Mesothelial cell of epicardium (in vitro differentiated cells): Measurements from ENCODE around the gene INTS2. TPM values are rescaled to one million over a fixed set of nuclear protein-coding genes. Genes with fewer than 3 reads are reported as not detected.
A peak's percentile ranks its signal among the peaks of the same experiment; 100 is the strongest.

Source experiments
- DNase-seq, 2 experiments: peaks; one replicate each; pipeline ENCODE4 v3.0.0; 2021; ENCODE audit warnings: low spot score in 2 of 2; ENCODE audit not compliant: unreplicated experiment in 2 of 2
- H3K27ac Mint-ChIP-seq: 2 replicates; pipeline ENCODE4 v1.8.0; 2021; ENCODE audit warnings: mixed read lengths
- H3K27me3 Mint-ChIP-seq: 2 replicates; pipeline ENCODE4 v1.8.0; 2021; ENCODE audit warnings: low read depth, mixed read lengths
- H3K36me3 Mint-ChIP-seq: 2 replicates; pipeline ENCODE4 v1.8.0; 2021; ENCODE audit warnings: mixed read lengths
- H3K4me1 Mint-ChIP-seq: 2 replicates; pipeline ENCODE4 v1.8.0; 2021; ENCODE audit warnings: mixed read lengths
- H3K4me3 Mint-ChIP-seq: 2 replicates; pipeline ENCODE4 v1.8.0; 2021; ENCODE audit warnings: mild to moderate bottlenecking, moderate library complexity, mixed read lengths
- H3K9me3 Mint-ChIP-seq: 2 replicates; pipeline ENCODE4 v1.8.0; 2021; ENCODE audit warnings: mixed read lengths
- CTCF ChIP-seq: fragments of 200-600 bp; sonication (generic); IDR thresholded peaks from one replicate; pipeline ENCODE4 v1.5.0; 2021; ENCODE audit warnings: antibody characterized with exemption; ENCODE audit not compliant: unreplicated experiment
- total RNA-seq: library from RNA; stranded (reverse); gene quantifications from 3 replicates; pipeline ENCODE4 v1.2.1, GENCODE V29; 2021

Gene INTS2
- 15.6 to 17.9 TPM (median 17.1 TPM) in 3 replicates for total RNA-seq

- peak within 1 kb of the TSS; percentile 85 for H3K4me3 Mint-ChIP-seq
- H3K4me1 Mint-ChIP-seq = peaks cover 17% of the 10 kb centered on the region
- H3K27ac Mint-ChIP-seq = peak within 1 kb of the TSS; percentile 97
- peaks cover 2% of the 10 kb centered on the region for H3K27me3 Mint-ChIP-seq
- H3K36me3 Mint-ChIP-seq = peaks cover 4% of the 10 kb centered on the region
- TF ChIP-seq CTCF = no peak
- peak; percentile 90 to 95 for DNase-seq
- no peaks in the 10 kb centered on the region for H3K9me3 Mint-ChIP-seq
Measured at GRCh38 chr17:61927208-61928100, at the start of gene INTS2. Gene INTS2, minus strand, starts transcription at chr17:61927982. Its CDS starts 1,338 bp downstream, at chr17:61926644.

GRCh38 chr17:61974115-61974514 lies 46.3 kb upstream of the INTS2 start:
- no peak for TF ChIP-seq CTCF
- no peak overlapping the region for H3K27ac Mint-ChIP-seq
- H3K4me1 Mint-ChIP-seq = no peaks in the 10 kb centered on the region
- no peaks in the 10 kb centered on the region for H3K9me3 Mint-ChIP-seq
- H3K36me3 Mint-ChIP-seq = peaks cover 31% of the 10 kb centered on the region
- DNase-seq = no peak
- no peak overlapping the region for H3K4me3 Mint-ChIP-seq
- no peaks in the 10 kb centered on the region for H3K27me3 Mint-ChIP-seq

- no peak for TF ChIP-seq CTCF
- Mint-ChIP-seq H3K9me3 (no peaks in the 10 kb centered on the region), H3K27ac (no peak overlapping the region), H3K27me3 (no peaks in the 10 kb centered on the region), H3K36me3 (peaks cover 30% of the 10 kb centered on the region), H3K4me1 (no peaks in the 10 kb centered on the region), H3K4me3 (no peak overlapping the region)
- DNase-seq = no peak
Measured at GRCh38 chr17:61972311-61972710, 44.5 kb upstream of the INTS2 start.

- Mint-ChIP-seq H3K9me3 (no peaks in the 10 kb centered on the region), H3K36me3 (peaks cover 21% of the 10 kb centered on the region), H3K4me3 (no peak overlapping the region), H3K27ac (no peak overlapping the region), H3K27me3 (no peaks in the 10 kb centered on the region), H3K4me1 (peaks cover 4% of the 10 kb centered on the region)
- no peak for TF ChIP-seq CTCF
- DNase-seq = no peak
Measured at GRCh38 chr17:61970030-61970429, 42.2 kb upstream of the INTS2 start.

- H3K4me3 Mint-ChIP-seq = no peak overlapping the region
- H3K4me1 Mint-ChIP-seq = peaks cover 4% of the 10 kb centered on the region
- H3K9me3 Mint-ChIP-seq = no peaks in the 10 kb centered on the region
- peaks cover 17% of the 10 kb centered on the region for H3K36me3 Mint-ChIP-seq
- no peaks in the 10 kb centered on the region for H3K27me3 Mint-ChIP-seq
- H3K27ac Mint-ChIP-seq = no peak overlapping the region
- DNase-seq = no peak
- no peak for TF ChIP-seq CTCF
Measured at GRCh38 chr17:61968757-61969156, 41.0 kb upstream of the INTS2 start.
